NCI-H446 treated with DMSO at 0.1 percent for 48 hours (cell line): ENCODE data around the gene RBP2.
A peak's percentile ranks its signal among the peaks of the same experiment; 100 is the strongest.

Experiments
- DNase-seq: peaks from one replicate; lab custom pipeline; 2025; lab: John Stamatoyannopoulos, UW

Gene RBP2

DNA sequence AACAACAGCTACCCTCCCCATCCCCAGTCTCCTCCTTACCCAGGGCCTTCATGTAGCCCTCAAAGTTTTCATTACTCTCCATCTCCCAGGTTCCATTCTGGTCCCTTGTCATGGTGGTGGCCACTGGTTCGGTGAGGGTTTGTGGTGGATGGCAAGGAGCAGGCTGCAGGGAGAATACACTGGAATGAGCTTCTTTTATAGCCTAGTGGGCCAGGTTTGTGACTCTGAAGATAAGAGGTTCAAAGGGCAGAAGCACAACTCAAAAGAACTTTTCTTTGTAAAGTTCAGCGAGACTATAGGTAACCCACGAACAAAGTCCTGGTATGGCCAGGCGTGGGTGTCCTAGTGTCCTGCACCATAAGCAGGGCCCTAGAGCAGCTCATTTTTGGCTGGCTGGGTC, at the start of gene RBP2:
RBP2 (minus strand) TSS at position 169 of the 400 bp plus-strand sequence; CDS start at position 112, 57 bp downstream.
- DNase-seq: no peak

DNA sequence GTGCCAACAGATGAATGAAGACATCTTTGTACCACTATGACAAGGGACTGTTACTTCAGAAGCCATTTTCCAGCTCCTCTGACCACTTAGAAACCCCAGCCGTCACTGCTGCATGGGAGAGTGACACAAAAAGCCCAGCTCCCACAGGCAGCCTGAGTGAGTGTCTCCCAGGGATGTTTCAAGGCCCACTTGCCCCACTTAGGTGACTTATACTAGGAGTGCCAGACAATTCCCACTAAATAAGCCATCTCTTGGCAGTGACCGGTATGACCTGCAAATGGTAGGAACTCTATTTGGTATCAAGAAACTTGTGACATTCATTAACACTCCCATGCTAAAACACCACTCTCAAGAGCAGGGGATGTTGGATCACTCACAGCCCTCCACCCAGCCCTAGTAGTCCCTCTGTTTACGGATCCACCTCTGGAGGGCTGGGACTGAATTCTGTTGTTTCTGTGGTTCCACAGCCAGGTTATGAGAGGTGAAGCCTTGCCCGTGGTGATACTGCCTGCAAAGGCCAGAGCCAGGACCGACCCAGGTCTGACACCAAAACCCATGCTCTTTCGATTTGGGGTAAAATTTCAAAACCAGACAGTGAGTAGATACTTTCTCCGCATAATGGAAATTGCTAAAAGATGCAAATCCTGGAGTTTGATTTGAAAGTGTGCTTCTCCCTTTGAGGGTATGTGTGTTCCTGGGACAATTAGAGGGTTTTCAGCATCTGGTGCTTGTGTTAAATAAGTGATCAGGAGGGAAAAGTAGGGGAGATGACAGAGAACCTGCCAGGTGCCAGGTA, 48.7 kb upstream of the RBP2 start:
- no peak for DNase-seq

DNA sequence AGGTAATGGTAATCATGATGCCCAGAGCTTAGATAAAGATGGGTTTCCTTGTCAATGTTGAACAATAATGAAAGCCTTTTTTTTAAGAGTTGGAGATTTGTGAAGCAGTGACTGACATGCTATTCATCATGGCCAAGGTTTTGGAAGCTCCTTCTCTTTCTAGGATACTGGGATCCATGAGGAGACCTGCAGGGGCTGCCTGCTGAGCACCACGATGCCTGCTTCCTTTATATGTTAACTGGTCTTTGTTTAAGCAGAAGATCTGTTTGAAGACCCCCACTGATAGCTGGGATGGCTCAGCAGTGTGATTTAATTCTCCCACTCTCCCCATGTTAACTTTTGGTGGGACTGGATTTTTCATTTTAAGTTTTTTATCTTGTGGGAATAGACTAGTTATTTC, 47.4 kb upstream of the RBP2 start:
- no peak for DNase-seq

DNA sequence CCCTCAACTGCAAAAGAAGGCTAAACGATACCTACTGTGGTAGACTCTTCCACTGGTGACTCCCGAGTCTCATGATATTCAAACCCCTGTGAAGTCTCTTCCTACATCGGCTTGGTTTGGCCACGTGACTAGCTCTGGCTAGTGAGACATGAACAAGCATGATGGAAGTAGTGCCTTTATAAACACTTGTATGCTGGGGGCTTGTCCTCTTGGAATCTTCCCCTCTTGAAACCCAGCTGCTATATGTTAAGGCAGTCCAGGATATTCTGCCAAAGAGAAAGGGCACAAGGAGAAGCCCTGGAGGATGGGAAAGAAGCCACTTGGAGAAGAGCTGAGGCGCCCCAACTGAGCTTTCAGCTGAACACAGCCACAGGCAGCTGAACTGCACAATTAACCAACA, 46.9 kb upstream of the RBP2 start:
- DNase-seq: no peak

DNA sequence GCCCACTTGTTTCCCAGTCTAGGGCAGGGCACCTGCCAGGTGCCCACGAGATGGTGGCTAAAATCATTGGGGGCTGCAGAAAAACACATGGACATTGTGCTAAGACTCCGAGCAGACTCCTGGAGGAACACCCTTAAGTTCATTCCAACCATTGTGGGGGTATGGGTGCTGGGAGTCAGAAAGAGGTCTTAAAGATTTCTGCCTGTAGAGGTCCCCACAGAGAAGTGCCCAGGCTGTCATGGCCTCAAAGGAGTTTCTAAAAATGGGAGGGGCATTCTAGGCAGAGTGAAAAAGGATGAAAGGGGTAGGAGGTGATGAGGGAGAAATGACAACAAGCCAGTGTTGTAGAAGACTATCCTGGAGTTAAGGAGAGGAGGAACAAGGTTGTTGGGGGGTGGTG, 46.1 kb upstream of the RBP2 start:
- DNase-seq: no peak

DNA sequence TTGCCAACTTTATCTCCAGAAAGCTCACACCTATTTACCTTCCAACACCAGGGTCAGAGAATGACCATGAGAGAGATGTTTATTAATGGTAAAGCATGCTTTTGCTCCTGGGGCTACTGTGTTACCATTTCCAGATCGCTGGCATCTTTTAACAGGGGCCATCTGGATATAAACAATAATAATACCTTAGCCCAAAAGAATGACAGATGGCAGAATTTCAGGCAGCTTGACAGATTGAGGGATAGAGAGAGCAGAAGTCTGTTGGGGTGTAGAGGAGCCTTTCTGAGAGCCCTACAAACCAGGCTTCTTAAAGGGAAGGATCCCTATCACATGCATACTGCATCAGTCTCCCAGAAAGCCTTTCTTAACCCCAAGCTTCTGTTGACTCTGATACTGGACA, 45.5 kb upstream of the RBP2 start:
- DNase-seq: peak; percentile 39

DNA sequence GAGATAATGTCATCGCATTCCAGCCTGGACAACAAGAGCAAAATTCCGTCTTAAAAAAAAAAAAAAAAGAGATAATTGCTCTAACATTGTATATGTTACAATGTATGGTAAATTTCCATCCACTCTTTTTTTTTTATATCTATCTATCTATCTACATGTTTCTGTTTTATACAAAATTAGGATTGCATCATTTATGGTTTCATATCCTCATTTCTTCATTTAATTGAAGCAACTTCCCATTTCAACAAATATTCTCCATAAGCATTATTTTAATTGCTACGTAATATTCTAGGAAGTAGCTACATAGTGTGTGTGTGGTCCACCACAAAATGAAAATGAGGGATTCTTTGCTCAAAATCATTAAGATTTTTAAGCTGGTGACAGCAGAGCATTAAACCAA, 44.8 kb upstream of the RBP2 start:
- no peak for DNase-seq

DNA sequence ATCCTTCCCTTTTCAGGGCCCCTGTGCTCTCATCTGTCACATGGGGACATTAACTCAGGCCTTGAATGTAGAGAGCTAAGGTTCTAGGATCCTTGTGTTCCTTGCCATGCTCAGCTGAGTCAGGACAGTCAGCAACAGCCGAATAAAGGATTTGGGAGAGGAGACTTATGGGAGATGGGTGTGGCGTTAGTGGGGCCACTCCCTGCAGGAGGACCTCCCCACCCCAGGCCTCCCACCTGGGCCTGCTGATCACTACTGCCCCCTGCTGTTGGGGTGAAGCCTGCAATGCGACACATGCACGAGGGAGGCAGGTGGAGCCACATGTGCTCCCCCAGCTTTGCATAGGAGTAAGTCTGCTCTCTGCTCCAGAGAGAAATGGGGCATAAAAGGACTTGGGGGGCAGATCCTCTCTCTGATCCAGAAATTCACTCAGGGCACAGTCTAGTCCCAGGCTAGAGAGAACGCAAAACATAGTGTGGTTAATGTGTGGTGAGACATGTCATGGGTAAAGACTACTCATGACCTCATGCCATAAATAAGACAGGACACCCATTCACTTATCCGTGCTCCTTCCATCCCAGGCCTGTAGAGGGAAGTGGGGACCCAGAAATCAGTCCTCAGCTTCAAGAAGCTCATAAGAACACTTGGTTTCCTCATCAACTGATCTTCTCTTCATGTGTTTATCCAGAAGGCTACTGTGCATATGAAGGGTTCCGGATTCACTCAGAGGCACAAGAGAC, 43.9 kb upstream of the RBP2 start:
- no peak for DNase-seq

DNA sequence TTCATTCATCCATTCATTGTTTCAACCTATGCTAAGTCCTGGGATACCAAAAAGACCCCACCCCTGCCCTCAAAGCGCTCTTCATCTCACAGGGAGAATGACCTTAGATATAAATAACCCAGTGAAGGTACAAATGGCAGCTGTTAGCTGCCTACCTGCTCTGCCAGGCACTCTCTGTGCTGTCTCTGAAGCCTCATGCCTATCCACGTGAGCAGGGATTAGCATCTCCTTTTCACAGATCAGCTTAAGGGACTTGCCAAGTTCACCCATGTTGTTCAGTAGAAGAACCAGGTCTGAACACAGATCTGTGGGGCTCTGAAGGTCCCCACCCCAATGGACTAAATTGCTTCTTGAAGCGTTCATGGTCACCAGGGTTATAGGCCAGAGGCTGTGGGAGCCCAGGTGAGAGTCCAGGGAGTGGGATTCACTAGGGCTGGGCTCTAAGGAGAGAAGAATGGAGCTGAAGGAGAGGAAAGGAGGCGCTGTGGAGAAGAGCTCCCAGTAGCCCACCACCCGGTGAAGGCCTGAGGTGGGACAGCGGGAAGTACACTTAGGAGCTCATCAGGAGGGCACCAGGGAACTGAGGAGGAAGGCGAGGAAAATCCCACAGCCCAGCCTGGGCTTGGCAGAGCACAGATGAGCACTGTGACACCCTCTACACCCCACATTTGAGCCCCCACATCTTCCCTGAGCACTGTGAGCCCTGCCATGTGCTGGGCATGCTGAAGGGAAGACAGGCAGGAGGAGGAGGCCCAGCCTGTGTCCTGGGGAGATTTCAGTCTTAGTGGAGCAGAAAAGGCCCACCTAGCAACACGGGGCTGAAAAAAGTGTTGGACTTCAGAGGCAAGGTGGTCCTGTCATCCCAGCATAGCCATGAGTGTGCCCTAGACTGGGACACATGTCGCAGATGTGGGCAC, 42.9 kb upstream of the RBP2 start:
- DNase-seq: no peak

DNA sequence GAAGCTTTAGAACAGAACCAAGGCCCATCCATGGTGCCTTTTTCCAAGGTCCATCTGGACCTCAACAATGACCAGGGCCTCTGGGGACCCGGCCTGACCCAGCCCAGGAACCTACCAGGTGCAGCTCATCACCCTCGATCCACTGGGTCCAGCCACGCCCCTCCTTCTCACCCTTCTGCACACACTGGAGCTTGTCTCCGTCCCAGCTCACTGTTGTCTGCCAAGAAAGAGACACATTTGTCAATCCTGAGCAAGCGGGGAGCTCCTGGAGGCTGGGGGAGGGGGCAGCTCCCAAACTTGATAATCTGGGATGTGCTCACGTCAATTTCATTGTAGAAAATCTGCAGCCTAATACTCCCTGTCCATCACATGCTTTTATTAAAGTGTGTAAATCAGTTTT, 42.0 kb upstream of the RBP2 start:
- no peak for DNase-seq

DNA sequence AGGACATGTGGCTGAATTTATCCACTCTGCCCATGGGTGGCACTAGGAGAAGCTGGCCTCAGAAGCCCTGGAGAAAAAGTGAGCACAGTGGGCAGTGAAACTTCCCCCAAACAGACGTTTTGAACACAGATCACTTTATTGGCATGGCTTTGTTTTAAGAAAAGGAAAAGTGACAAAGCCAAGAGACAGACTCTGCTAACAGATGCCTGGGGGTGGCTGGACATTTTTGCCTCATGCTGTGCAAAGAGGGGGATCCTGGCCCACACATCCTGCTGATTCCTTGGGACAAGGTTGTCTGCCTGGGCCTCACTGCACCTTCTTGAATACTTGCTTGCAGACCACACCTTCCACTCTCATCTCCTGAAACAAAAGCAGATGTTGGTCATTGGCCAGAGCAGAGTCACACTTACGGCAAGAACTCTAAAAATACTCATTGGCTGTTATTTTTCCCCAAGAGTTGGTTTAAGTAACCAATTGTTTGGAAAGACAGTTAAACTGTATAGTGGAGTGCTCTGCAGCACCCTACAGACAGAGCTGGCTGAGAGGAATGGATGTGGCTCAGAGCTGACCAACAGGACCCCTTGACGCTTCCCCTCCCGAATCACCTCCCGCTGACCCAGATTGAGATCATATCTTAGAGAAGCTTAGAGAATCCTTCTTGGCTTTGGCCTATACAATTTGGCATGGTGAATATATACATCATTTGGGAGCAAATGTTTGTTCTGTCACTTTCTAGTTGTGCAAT, 41.2 kb upstream of the RBP2 start:
- DNase-seq: no peak

DNA sequence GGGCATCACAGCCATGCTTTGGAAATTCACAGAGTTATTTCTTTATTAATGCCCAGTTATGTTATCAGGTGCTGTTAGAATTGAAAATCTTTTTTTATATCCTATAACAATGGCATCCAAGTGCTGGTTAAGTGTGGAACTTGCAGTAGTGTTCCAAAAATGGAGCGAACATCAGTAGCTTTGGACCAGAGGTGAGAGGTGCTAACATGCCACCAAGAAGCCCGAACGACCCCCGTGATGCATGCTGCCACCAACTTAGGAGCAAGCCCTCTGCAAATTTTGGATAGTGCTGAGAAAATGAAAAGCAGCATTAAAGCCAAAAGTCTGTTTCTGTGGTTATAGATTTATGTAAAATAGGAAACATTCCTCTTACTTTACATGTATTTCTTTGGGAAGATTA, 38.4 kb upstream of the RBP2 start:
- DNase-seq: no peak

DNA sequence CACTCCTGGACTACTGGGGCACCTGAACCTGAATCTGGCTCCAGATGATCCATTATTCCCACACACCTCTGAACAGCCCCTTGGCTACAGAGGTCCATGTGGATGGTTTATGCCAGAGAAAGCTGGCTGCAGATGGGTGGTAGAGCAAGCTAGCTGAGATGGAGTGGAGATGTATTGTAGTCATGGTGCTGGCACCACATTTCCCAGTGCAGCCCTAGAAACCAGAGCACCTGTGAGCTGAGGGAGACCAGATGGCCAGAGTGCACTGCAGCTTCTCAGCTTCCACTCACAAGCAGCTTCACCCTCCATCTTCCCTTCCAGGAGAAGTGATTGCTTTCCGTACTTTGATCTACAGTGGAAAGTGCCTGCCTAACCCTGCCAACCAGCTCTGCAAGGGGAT, 33.3 kb upstream of the RBP2 start:
- DNase-seq: no peak

DNA sequence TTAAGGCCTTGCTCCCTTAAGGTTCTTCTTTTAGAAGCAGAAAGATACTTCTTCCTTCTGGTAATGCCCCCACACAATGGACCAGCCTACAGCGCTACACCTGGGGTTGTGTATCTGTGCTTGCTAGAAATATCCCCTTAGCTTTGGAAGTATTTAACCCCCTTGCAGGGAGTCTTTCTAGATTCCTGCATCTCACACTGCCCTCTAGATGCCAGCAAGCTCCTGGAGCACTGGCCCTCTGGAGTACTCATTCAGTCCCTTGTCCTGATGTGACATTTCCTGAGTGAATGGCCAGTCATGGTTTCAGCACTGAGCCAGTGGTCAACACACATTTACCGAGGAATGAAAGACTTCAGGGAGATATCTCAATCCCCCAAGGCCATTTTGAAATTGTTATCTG, 30.4 kb upstream of the RBP2 start:
- DNase-seq: no peak

DNA sequence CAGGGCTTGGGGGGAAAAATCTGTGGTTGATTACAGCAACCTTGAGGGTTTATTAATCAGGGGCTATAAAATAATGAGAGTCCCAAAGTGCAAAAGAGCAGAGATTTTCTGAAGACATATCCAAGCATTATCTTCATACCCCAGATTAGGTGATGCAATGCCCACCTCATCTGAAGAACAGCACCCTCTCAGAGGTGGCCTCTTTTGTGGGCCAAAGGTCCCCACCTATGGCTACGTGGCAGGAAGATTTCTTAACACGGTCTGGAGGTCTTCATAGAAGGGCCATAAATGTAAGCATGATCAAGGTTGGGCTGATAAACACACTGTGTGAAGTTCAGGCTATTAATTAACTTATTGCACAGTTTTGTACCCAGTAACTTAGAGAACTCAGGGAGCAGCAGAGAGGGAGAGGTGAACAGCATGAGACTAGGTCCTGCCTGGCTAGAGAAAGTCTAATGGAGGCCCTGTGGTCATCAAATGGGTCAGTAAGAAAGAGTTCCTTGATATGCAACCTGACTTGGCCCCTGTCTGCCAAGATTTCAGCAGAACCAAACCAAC, 29.6 kb upstream of the RBP2 start:
- no peak for DNase-seq

DNA sequence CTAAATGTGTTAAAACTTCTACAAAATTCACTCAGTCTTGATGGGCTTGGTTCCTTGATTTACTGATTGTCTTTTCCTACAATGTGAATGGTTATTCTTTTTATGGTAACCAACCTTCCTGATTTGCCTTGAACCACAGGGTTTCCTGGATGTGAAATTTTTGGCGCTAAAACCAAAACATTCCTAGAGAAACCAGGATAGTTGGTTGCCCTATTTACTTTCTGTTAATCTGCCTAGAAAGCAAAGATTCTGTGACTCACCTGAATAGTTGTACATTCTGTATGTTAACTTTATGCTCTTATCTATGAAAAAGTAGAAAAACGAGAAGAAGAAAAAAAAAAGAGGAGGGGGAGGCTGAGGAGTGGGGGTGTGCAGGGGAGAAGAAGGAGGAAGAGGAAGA, 23.2 kb upstream of the RBP2 start:
- no peak for DNase-seq

DNA sequence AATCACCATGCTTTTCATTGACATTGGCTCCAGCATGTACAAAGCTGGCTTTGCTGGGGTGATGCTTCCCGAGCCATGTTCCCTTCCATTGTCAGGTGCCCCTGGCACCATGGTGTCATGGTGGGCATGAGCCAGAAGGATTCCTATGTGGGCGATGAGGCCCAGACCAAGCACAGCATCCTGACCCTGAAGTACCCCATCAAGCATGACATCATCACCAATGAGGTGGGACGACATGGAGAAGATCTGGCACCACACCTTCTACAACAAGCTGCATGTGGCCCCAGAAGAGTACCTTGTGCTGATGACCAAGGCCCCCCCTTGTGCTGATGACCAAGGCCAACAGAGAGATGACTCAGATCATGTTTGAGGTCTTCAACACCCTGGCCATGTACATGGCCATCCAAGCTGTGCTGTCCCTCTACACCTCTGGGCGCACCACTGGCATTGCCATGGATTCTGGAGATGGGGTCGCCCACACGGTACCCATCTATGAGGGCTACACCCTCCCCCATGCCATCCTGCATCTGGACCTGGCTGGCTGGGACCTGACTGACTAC, 17.6 kb upstream of the RBP2 start:
- no peak for DNase-seq

DNA sequence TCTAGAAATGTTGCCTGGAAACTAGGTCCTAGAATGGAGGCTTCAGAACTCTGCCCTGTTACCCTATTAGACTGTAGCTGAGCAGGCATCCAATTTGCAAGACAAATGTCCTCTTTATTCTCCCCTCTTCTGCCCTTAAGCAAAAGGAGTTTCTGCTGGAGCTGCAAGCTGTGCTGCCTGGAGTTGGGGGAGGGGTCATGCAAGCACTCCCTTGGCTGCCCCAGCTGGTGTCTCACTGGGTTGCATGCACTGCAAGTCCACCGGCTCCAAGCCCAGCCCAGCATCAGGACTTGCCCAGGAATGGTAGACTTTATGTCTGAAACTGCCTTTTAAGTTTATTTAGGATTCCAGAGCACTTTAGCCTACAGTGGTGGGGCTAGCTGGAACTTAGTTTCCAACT, 15.7 kb upstream of the RBP2 start:
- DNase-seq: no peak

DNA sequence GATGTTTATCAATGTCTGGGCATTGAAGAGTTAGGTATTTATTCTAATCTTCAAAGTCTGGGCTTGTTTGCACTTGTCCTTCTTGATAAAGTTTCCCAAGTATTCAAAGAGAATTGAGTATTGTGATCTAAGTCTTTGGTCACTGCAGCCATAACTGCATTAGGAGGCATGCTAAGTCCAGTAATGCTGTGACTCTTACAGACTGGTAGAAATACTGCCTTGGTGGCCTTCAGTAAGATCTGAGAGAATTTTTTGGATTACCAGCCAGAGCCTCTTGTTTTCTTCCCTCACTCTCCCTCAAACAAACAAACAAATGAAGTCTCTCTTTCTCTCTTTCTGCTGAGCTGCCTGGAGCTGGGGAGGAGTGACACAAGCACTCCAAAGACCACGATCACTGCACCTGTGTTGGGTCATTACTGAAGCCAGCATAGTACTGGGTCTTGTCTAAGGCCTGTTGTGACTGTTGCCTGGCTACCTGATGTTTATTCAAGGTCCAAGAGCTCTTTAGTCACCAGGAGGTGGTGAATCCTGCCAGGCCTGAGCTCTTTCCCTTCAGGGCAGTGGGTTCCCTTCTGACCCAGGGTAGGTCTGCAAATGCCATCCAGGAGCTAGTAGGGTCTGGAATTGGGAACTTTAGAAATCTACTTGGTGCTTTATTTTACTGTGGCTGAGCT, 14.8 kb upstream of the RBP2 start:
- DNase-seq: no peak

DNA sequence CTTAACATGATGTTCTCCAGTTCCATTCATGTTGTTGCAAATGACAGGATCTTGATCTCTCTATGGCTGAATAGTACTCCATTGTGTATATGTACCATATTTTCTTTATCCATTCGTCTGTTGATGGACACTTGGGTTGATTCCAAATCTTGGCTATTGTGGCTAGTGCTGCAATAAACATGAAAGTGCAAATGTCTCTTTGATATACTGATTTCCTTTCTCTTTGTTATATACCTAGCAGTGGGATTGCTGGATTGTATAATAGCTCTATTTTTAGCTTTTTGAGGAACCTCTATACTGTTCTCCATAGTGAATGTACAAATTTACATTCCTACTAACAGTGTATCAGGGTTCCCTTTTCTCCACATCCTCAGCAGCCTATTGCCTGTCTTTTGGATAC, 5.9 kb upstream of the RBP2 start:
- no peak for DNase-seq

DNA sequence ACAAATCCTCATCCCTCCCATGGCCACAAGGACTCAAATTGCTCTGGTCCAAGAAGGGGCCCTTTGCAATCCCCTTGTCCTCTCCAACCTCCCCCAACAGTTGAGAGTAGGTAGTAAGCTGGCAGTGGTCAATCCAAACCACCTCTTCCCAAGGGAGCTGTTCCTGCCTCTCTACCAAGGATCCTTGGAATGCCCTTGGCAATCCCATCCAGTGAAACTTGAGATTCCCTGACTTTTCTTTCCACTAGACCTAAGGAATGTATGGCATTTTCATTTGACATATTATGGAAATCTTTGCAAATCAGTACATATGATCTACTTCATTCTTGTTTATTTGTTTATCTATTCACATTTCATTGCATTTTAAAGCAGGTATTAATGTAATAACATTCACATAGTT, 4.8 kb upstream of the RBP2 start:
- DNase-seq: no peak
